ENCODE measurements around the gene TGOLN2.
"Not testable (repeated sequence)": the region's sequence is repeated elsewhere in the genome, so short reads cannot be mapped to it uniquely, and the experiment has no call there.

TGOLN2 gene

DNA sequence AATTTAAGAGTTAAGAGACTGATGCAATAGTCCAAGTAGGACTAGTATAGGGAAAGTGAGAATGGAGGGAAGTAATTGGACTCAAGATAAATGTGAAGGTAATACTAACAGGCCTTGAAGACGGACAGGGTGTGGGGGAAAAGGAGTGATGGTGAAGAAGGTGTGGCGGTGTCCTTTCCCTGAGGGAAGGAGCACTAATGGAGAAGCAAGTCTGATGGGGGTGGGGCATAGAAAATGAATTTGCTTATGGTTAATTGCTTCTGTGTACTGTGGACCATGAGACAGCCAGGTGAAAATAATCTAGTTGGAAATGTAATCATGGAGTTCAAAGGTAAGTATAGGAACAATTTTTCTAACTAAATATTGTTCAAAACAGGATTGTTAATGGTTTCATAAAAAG is 7.1 kb upstream of the TGOLN2 start:
- no peak for DNase-seq

DNA sequence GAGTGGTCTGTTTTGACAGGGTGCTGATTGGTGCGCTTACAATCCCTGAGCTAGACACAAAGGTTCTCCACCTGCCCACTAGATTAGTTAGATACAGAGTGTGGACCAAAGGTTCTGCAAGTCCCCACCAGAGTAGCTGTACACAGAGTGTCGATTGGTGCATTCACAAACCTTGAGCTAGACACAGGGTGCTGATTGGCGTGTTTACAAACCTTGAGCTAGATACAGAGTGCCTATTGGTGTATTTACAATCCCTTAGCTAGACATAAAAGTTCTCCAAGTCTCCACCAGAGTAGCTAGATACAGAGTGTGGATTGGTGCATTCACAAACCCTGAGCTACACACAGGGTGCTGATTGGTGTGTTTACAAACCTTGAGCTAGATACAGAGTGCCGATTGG is 6.1 kb upstream of the TGOLN2 start:
- DNase-seq = not testable (repeated sequence)

- no peak for DNase-seq
These were observed 3.2 kb upstream of the TGOLN2 start for GRCh38 chr2:85330839-85331636.

DNA sequence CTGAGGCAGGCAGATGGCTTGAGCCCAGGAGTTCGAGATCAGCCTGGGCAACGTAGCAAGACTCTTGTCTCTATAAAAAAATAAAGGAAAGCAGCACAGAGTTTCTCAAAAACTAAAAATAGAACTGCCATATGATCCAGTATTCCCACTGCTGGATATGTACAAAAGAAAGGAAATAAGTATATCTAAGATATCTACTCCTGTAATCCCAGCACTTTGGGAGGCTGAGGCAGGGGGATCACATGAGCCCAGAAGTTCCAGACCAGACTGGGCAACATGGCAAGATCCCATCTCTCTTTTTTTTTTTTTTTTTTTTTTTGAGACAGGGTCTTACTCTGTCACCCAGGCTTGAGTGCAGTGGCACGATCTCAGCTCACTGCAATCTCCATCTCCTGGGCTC is 1.9 kb upstream of the TGOLN2 start:
- not testable (repeated sequence) for DNase-seq

GRCh38 chr2:85329181-85329651 is 1.4 kb upstream of the TGOLN2 start:
- no peak for DNase-seq

DNA sequence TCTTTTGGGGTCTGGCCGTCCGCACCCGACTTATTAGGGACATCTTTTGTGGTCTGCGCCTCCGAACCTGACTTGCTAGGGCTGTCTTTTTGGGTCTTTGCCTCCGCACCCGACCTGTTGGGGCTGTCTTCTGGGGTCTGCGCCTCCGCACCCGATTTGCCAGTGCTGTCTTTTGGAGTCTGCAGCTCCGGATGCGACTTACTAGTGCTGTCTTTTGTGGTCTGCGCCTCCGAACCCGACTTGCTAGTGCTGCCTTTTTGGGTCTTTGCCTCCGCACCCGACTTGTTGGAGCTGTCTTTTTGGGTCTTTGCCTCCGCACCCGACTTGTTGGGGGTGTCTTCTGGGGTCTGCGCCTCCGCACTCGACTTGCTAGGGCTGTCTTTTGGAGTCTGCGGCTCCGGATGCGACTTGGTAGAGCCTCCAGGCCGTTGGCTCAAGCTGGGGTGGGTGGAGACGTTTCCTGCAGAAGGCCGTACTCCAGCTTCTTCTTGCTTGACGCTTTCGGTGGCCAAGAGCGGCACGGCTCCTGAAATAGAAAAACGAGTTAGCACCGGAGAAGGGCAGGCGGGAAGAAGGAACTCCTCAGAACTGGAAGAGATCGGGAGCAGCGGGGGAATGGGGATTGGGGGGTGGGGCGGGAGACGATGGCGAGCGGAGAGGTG is 498 bp downstream of the TGOLN2 start:
- peak; percentile 39 for DNase-seq

GRCh38 chr2:85326406-85327159 is 1.2 kb downstream of the TGOLN2 start:
- peak; percentile 40 for DNase-seq

DNA sequence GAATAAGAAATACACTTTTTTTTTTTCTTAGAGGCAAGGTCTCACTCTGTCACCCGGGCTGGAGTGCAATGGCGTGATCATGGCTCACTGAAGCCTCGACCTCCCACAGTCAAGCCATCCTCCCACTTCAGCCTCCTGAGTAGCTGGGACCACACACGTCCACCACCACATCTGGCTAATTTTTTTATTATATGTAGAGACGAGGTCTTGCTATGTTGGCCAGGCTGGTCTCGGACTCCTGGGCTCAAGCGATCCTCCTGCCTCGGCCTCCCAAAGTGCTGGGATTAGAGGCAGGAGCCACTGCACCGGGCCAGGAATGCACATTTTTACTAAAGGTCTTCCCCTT is 2.4 kb downstream of the TGOLN2 start:
- no peak for DNase-seq

GRCh38 chr2:85324639-85325465 is 2.9 kb downstream of the TGOLN2 start:
- DNase-seq = no peak

- DNase-seq = not testable (repeated sequence)
These were observed 3.8 kb downstream of the TGOLN2 start for GRCh38 chr2:85323988-85324367.

DNA sequence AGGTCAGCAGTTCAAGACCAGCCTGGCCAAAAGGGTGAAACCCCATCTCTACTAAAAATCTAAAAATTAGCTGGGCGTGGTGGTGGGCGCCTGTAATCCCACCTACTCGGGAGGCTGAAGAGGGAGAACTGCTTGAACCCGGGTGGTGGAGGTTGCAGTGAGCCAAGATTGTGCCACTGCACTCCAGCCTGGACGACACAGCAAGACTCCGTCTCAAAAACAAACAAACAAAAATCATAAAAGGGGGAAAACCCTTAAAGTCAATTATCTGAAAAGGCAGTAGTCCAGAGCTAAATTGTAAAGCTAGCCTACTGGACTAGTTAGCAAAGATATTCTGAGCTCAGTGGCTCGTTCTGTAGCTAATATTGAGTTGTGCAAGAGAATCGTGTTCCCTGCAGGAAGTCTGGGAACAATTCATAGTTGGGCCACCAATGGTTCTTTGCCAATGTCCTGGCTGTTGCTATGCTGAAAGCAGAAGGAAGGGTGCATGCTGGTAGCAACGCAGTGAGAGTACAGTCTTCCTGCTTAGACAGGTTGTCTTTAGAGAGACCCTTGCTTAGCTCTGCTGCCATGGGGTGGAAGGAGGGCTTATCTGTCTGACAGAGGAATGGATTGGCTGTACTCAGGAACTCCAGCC is 4.3 kb downstream of the TGOLN2 start:
- DNase-seq = no peak

GRCh38 chr2:85319796-85320195 is 8.0 kb downstream of the TGOLN2 start:
- DNase-seq = no peak

- peak; percentile 41 for DNase-seq
These were observed 9.3 kb downstream of the TGOLN2 start for GRCh38 chr2:85318222-85319074.

DNA sequence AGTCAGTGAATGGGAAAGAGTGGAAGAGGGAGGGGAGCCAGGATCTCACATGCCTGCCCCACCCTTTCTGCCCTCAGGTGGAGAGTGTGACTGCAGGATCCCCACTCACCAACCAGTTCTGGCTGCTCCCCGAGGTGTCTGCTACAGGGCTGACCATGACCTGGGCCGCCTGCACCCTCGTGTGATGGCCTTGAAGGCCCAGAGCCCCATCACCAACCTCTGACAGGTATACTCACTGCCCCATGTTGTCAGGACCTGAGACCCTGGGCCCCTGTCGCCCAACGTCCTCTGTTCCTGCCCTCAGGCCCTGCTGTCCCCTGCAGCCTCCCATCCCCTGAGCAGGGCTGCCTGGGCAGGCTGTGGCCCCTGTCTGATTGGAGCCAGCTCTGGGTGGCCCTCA is 11.9 kb downstream of the TGOLN2 start:
- DNase-seq = not testable (repeated sequence)

DNA sequence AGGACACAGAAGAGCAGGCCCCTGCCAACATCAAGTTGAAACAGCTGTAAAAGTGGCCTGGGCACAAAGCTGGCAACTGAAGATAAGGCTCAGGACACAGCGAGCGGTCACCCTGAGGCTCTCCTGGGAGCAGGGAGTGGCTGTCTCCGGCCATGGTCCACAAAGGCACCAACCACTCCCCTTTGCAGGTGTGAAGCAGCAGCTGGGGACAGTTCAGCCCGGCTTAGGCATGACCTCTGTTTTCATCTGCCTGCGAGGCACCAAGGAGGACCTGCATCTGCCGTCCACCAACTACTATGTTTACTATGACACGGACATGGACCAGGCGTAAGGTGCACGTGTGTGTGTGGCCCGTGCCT is 12.9 kb downstream of the TGOLN2 start:
- no peak for DNase-seq

- no peak for DNase-seq
These were observed 15.4 kb downstream of the TGOLN2 start for GRCh38 chr2:85312404-85312803.

GRCh38 chr2:85310330-85310729 is 17.5 kb downstream of the TGOLN2 start:
- DNase-seq = no peak

GRCh38 chr2:85309699-85310321 is 18.0 kb downstream of the TGOLN2 start:
- DNase-seq = no peak

GRCh38 chr2:85308896-85309555 is 18.8 kb downstream of the TGOLN2 start:
- no peak for DNase-seq

GRCh38 chr2:85308201-85308600 is 19.6 kb downstream of the TGOLN2 start:
- DNase-seq = no peak
